SK-N-SH (cell line): ENCODE data around the gene TRAF5.

Source experiments
- NFIC ChIP-seq: IDR thresholded peaks from 2 replicates; pipeline ENCODE4 v1.4.0; 2012; ENCODE audit warnings: borderline replicate concordance
- PBX3 ChIP-seq: IDR thresholded peaks from 2 replicates; pipeline ENCODE4; 2012
- RAD21 ChIP-seq: IDR thresholded peaks from 2 replicates; pipeline ENCODE4 v1.6.1; 2012; ENCODE audit warnings: mild to moderate bottlenecking, low read length
- TF ChIP-seq, protein P1 (sequence below): fragments of 200-600 bp; sonication (generic); IDR thresholded peaks from 2 replicates; pipeline ENCODE4 v1.6.1; 2017; ENCODE audit warnings: antibody characterized with exemption, mild to moderate bottlenecking, moderate library complexity

DNA sequence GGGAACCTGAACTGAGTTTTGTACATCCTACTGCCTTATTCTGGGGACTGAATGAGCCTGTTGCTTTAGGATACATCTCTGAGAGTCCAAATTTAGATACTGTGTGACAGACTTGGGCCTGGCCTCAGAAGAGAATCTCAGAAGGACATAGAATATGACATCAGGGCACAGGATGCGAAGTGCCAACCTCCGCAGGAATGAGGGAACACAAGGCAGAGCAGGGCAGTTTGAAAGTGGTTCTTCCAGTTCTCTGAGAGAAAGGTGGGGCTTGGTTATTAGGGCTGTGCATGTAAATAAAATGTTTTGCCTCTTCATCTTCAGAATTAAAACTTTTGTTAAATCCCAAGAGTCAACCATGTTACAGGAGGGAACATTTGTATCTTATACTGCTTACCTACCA is 23.1 kb downstream of the TRAF5 start:
- TF ChIP-seq RAD21 (no peak), NFIC (no peak), PBX3 (no peak)
- TF ChIP-seq, protein P1, sequence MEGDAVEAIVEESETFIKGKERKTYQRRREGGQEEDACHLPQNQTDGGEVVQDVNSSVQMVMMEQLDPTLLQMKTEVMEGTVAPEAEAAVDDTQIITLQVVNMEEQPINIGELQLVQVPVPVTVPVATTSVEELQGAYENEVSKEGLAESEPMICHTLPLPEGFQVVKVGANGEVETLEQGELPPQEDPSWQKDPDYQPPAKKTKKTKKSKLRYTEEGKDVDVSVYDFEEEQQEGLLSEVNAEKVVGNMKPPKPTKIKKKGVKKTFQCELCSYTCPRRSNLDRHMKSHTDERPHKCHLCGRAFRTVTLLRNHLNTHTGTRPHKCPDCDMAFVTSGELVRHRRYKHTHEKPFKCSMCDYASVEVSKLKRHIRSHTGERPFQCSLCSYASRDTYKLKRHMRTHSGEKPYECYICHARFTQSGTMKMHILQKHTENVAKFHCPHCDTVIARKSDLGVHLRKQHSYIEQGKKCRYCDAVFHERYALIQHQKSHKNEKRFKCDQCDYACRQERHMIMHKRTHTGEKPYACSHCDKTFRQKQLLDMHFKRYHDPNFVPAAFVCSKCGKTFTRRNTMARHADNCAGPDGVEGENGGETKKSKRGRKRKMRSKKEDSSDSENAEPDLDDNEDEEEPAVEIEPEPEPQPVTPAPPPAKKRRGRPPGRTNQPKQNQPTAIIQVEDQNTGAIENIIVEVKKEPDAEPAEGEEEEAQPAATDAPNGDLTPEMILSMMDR, result no peak
